ENCODE results near the gene KIF26B. TPM values are rescaled to one million over a fixed set of nuclear protein-coding genes. Genes with fewer than 3 reads are reported as not detected.

KIF26B gene
- polyA plus RNA-seq, 1 donor (not counting 4 experiments of a cell fraction or from before 2014, with no cell fraction given), result 0.58 TPM

GRCh38 chr1:245542365-245542764, 387.6 kb downstream of the KIF26B start:
- DNase-seq (ENCODE audit: low read depth, low spot score) (no peak), FAIRE-seq (no peak)
- H3K9ac ChIP-seq (ENCODE audit: control insufficient read depth, extremely low read depth, insufficient read depth, low read length), result no peak overlapping the region
- H3K4me3 ChIP-seq (ENCODE audit: control insufficient read depth in 2 of 3, extremely low read depth in 1 of 3, insufficient read depth in 2 of 3, low read depth in 1 of 3, low read length in 3 of 3), result no peak overlapping the region
- no peak overlapping the region for H3K27ac ChIP-seq (ENCODE audit: control insufficient read depth, insufficient read depth, low read length)
- H3K27me3 ChIP-seq (ENCODE audit: control insufficient read depth, extremely low read depth, insufficient read depth, low read length), result no peaks in the 10 kb centered on the region
- dilution Hi-C loops (cut with MboI; ENCODE audit: extremely low pct_ligation_motif_present, low sequenced_read_pairs), result no loop called here
- no peaks in the 10 kb centered on the region for H3K9me3 ChIP-seq (ENCODE audit: control insufficient read depth, low read depth, low read length)
- no peak overlapping the region for H2AFZ ChIP-seq (ENCODE audit: control insufficient read depth, low read length)
- peaks cover 0 to 3% of the 10 kb centered on the region in 2 experiments for H3K36me3 ChIP-seq (ENCODE audit: control insufficient read depth in 2 of 2, extremely low read depth in 1 of 2, insufficient read depth in 2 of 2, low read length in 2 of 2)
- no peaks in the 10 kb centered on the region for H3K79me2 ChIP-seq (ENCODE audit: control insufficient read depth, insufficient read depth, low read length)
- H3K9me1 ChIP-seq (ENCODE audit: control insufficient read depth, extremely low read depth, insufficient read depth, low read length), result no peaks in the 10 kb centered on the region
- H4K20me1 ChIP-seq (ENCODE audit: control insufficient read depth, extremely low read depth, insufficient read depth, low read length), result no peaks in the 10 kb centered on the region
- TF ChIP-seq EZH2 (IDR thresholded peaks at IDR 0.05; ENCODE audit: low read length), result no peak
- TF ChIP-seq CTCF (optimal IDR thresholded peaks at IDR 0.05 in 1 of 3, IDR thresholded peaks at IDR 0.05 in 1 of 3, conservative IDR thresholded peaks at IDR 0.05 in 1 of 3; ENCODE audit: extremely low read depth in 1 of 3, insufficient read depth in 2 of 3, low read length in 3 of 3), result no peak
- H3K4me2 ChIP-seq (ENCODE audit: control insufficient read depth, extremely low read depth, insufficient read depth, low read depth, low read length), result no peak overlapping the region
- H3K4me1 ChIP-seq (ENCODE audit: control insufficient read depth, extremely low read depth, insufficient read depth, low read length), result no peaks in the 10 kb centered on the region

- no peak overlapping the region for H3K9ac ChIP-seq (ENCODE audit: control insufficient read depth, extremely low read depth, insufficient read depth, low read length)
- FAIRE-seq (no peak), DNase-seq (ENCODE audit: low read depth, low spot score) (no peak)
- no peaks in the 10 kb centered on the region for H3K27me3 ChIP-seq (ENCODE audit: control insufficient read depth, extremely low read depth, insufficient read depth, low read length)
- H3K4me2 ChIP-seq (ENCODE audit: control insufficient read depth, extremely low read depth, insufficient read depth, low read depth, low read length), result no peak overlapping the region
- TF ChIP-seq EZH2 (IDR thresholded peaks at IDR 0.05; ENCODE audit: low read length) (no peak), CTCF (optimal IDR thresholded peaks at IDR 0.05 in 1 of 3, IDR thresholded peaks at IDR 0.05 in 1 of 3, conservative IDR thresholded peaks at IDR 0.05 in 1 of 3; ENCODE audit: extremely low read depth in 1 of 3, insufficient read depth in 2 of 3, low read length in 3 of 3) (no peak)
- H3K79me2 ChIP-seq (ENCODE audit: control insufficient read depth, insufficient read depth, low read length), result no peaks in the 10 kb centered on the region
- H3K9me1 ChIP-seq (ENCODE audit: control insufficient read depth, extremely low read depth, insufficient read depth, low read length), result no peaks in the 10 kb centered on the region
- dilution Hi-C loops (cut with MboI; ENCODE audit: extremely low pct_ligation_motif_present, low sequenced_read_pairs), result no loop called here
- no peak overlapping the region for H2AFZ ChIP-seq (ENCODE audit: control insufficient read depth, low read length)
- no peaks in the 10 kb centered on the region for H3K4me1 ChIP-seq (ENCODE audit: control insufficient read depth, extremely low read depth, insufficient read depth, low read length)
- no peaks in the 10 kb centered on the region for H3K9me3 ChIP-seq (ENCODE audit: control insufficient read depth, low read depth, low read length)
- H3K4me3 ChIP-seq (ENCODE audit: control insufficient read depth in 2 of 3, extremely low read depth in 1 of 3, insufficient read depth in 2 of 3, low read depth in 1 of 3, low read length in 3 of 3), result no peak overlapping the region
- no peak overlapping the region for H3K27ac ChIP-seq (ENCODE audit: control insufficient read depth, insufficient read depth, low read length)
- peaks cover 0 to 3% of the 10 kb centered on the region in 2 experiments for H3K36me3 ChIP-seq (ENCODE audit: control insufficient read depth in 2 of 2, extremely low read depth in 1 of 2, insufficient read depth in 2 of 2, low read length in 2 of 2)
- H4K20me1 ChIP-seq (ENCODE audit: control insufficient read depth, extremely low read depth, insufficient read depth, low read length), result no peaks in the 10 kb centered on the region
These were observed 389.5 kb downstream of the KIF26B start for GRCh38 chr1:245544236-245544635.
